ENCODE results near the gene UBN1.

UBN1 gene, protein sequence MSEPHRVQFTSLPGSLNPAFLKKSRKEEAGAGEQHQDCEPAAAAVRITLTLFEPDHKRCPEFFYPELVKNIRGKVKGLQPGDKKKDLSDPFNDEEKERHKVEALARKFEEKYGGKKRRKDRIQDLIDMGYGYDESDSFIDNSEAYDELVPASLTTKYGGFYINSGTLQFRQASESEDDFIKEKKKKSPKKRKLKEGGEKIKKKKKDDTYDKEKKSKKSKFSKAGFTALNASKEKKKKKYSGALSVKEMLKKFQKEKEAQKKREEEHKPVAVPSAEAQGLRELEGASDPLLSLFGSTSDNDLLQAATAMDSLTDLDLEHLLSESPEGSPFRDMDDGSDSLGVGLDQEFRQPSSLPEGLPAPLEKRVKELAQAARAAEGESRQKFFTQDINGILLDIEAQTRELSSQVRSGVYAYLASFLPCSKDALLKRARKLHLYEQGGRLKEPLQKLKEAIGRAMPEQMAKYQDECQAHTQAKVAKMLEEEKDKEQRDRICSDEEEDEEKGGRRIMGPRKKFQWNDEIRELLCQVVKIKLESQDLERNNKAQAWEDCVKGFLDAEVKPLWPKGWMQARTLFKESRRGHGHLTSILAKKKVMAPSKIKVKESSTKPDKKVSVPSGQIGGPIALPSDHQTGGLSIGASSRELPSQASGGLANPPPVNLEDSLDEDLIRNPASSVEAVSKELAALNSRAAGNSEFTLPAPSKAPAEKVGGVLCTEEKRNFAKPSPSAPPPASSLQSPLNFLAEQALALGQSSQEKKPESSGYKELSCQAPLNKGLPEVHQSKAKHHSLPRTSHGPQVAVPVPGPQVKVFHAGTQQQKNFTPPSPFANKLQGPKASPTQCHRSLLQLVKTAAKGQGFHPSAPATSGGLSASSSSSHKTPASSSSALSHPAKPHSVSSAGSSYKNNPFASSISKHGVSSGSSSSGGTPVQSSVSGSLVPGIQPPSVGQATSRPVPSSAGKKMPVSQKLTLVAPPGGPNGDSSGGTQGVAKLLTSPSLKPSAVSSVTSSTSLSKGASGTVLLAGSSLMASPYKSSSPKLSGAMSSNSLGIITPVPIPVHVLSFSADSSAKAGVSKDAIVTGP (N-terminal part only)

GRCh38 chr16:4846901-4847773, at the start of gene UBN1, which contains the start of gene GLYR1:
TSS of gene UBN1 (plus strand) at chr16:4847481. CDS start at chr16:4852918, 5,437 bp downstream.
TSS of gene GLYR1 (minus strand) at chr16:4847288. CDS start at chr16:4847265, 23 bp downstream.
- in situ Hi-C loops (cut with MboI; ENCODE audit: low sequenced_read_pairs), result no loop called here
- H3K4me1 ChIP-seq, result peaks cover 23% of the 10 kb centered on the region
- DNase-seq (ENCODE audit: low spot score in 2 of 2), result peak; percentile 96 to 100
- no peaks in the 10 kb centered on the region for H3K9me3 ChIP-seq
- H3K27me3 ChIP-seq (ENCODE audit: low read depth), result no peaks in the 10 kb centered on the region
- peak within 1 kb of the TSS; percentile 98 for H3K4me3 ChIP-seq
- peaks cover 33% of the 10 kb centered on the region for H3K36me3 ChIP-seq (replicated peaks)

- Histone ChIP-seq H3K4me1 (peaks cover 4% of the 10 kb centered on the region; the same call in 1 of the 2 replicates), H3K36me3 (replicated peaks) (0 out of 2 replicates have a peak, but pooled peaks cover 3% of the 10 kb centered on the region), H3K9me3 (no peaks in the 10 kb centered on the region), H3K27me3 (ENCODE audit: low read depth) (no peaks in the 10 kb centered on the region), H3K4me3 (no peak overlapping the region)
- no peak for DNase-seq (ENCODE audit: low spot score in 2 of 2)
- in situ Hi-C loops (cut with MboI; ENCODE audit: low sequenced_read_pairs), result no loop called here
Measured at GRCh38 chr16:4797805-4798252, 49.5 kb upstream of the UBN1 start.

DNA sequence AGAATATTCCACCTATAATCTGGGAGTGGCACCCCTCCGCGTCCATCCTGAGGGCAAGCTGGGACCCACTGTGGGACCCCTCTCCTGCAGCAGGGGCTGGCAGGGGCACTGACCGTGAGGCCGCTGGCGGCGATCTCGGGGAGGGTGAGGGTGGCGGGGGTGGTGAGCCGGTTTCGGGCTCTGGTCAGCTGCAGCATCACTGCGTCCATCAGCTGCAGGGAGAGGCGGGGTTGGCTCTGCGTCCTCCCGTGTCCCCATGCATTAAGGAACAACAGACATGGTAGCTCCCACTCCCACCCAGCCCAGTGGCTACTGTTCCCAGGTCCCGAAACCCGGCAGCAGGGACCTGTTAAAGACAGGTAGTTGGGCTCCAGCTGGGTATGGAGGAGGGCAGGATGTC, 48.8 kb upstream of the UBN1 start:
- no peak overlapping the region for H3K4me3 ChIP-seq
- 0 out of 2 replicates have a peak, but pooled peaks cover 3% of the 10 kb centered on the region for H3K36me3 ChIP-seq (replicated peaks)
- in situ Hi-C loops (cut with MboI; ENCODE audit: low sequenced_read_pairs), result no loop called here
- H3K4me1 ChIP-seq, result peaks cover 8% of the 10 kb centered on the region
- H3K9me3 ChIP-seq, result no peaks in the 10 kb centered on the region
- no peaks in the 10 kb centered on the region for H3K27me3 ChIP-seq (ENCODE audit: low read depth)
- no peak for DNase-seq (ENCODE audit: low spot score in 2 of 2)

GRCh38 chr16:4799171-4799855, 48.0 kb upstream of the UBN1 start:
- in situ Hi-C loops (cut with MboI; ENCODE audit: low sequenced_read_pairs), result no loop called here
- H3K27me3 ChIP-seq (ENCODE audit: low read depth), result no peaks in the 10 kb centered on the region

DNA sequence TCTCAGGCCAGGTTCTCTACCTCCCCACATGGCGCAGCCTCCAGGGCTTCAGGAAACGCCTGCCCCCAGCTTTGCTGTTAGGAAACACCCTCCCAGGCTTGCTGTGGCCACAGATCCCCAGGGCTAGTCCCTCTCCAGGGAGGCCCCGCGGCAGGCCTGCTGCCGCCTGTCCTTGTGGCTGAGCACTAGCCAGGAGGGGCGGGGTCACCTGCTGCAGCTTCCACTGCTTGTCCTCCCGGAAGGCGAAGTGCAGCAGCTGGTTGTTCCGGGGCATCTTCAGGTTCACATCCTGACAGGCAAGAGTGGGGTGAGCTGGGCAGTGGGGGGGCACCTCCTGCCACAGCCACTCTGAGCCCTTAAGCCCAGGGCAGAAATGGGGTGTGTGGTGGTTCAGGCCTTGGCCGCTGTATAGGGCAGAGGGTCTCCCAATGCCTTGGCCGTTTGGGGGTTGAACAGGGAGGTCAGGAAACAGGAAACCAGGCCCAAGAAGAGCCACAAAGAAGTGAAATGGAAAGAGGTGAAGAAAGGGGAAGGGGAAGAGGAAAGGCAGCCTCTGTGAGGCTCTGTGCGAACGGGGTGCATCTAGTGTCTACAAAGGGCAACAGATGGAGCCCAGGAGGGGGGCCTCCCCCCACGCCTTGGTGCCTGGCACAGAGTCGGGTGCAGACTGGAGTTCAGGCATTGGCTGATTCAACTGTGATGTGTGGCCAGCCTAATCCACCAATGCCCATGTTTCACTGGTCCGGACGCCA, 46.8 kb upstream of the UBN1 start:
- Histone ChIP-seq H3K9me3 (no peaks in the 10 kb centered on the region), H3K4me1 (peaks cover 12% of the 10 kb centered on the region), H3K4me3 (no peak overlapping the region), H3K36me3 (replicated peaks) (peaks cover 18% of the 10 kb centered on the region), H3K27me3 (ENCODE audit: low read depth) (no peaks in the 10 kb centered on the region)
- in situ Hi-C loops (cut with MboI; ENCODE audit: low sequenced_read_pairs), result no loop called here
- DNase-seq (ENCODE audit: low spot score in 2 of 2), result peak in 1 of 2 experiments; percentile 28

More at GRCh38 chr16:4799171-4799855, 48.0 kb upstream of the UBN1 start:
- no peak for DNase-seq (ENCODE audit: low spot score in 2 of 2)
- Histone ChIP-seq H3K4me1 (peaks cover 12% of the 10 kb centered on the region), H3K9me3 (no peaks in the 10 kb centered on the region), H3K36me3 (replicated peaks) (peaks cover 8% of the 10 kb centered on the region), H3K4me3 (no peak overlapping the region)

GRCh38 chr16:4801051-4801961, 46.0 kb upstream of the UBN1 start:
- in situ Hi-C loops (cut with MboI; ENCODE audit: low sequenced_read_pairs), result no loop called here
- Histone ChIP-seq H3K36me3 (replicated peaks) (peaks cover 21% of the 10 kb centered on the region), H3K4me1 (peaks cover 12% of the 10 kb centered on the region), H3K27me3 (ENCODE audit: low read depth) (no peaks in the 10 kb centered on the region), H3K4me3 (peak overlapping the region; percentile 59), H3K9me3 (no peaks in the 10 kb centered on the region)
- no peak for DNase-seq (ENCODE audit: low spot score in 2 of 2)

- peak within 1 kb of the TSS; percentile 59 for H3K4me3 ChIP-seq
- peaks cover 12% of the 10 kb centered on the region for H3K4me1 ChIP-seq
- peak; percentile 77 to 91 for DNase-seq (ENCODE audit: low spot score in 2 of 2)
- in situ Hi-C loops (cut with MboI; ENCODE audit: low sequenced_read_pairs), result no loop called here
- peaks cover 22% of the 10 kb centered on the region for H3K36me3 ChIP-seq (replicated peaks)
- H3K27me3 ChIP-seq (ENCODE audit: low read depth), result no peaks in the 10 kb centered on the region
- H3K9me3 ChIP-seq, result no peaks in the 10 kb centered on the region
Measured at GRCh38 chr16:4801962-4802658, 45.2 kb upstream of the UBN1 start, which contains the start of gene ROGDI. TSS of gene ROGDI (minus strand) at chr16:4802633. CDS start at chr16:4802571, 62 bp downstream.

GRCh38 chr16:4802659-4803287, 44.5 kb upstream of the UBN1 start:
- in situ Hi-C loops (cut with MboI; ENCODE audit: low sequenced_read_pairs), result no loop called here
- Histone ChIP-seq H3K36me3 (replicated peaks) (peaks cover 29% of the 10 kb centered on the region), H3K27me3 (ENCODE audit: low read depth) (no peaks in the 10 kb centered on the region), H3K9me3 (no peaks in the 10 kb centered on the region), H3K4me3 (peak overlapping the region; percentile 59), H3K4me1 (peaks cover 12% of the 10 kb centered on the region)
- DNase-seq (ENCODE audit: low spot score in 2 of 2), result peak; percentile 94 to 95

DNA sequence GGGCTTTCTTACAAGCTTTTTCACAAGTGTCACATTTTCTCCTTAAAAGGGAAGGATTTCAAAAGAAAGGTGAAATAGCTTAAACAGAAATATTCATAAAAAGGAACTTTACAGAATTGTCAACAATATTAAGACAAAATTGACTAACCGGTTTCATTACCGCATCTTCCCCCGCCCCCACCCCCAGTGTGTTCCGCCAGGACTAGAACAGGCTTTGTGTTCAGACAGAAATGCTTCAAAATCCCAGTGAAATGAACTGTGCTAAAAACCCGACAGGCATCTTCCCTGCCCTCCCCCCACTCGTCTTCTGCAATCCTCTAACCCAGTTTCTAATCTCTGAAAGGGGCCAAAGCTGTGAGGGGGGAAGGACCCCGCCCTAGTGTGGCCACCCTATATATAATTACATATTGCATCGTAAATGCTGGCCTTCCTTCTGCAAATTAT, 43.9 kb upstream of the UBN1 start:
- Histone ChIP-seq H3K27me3 (ENCODE audit: low read depth) (no peaks in the 10 kb centered on the region), H3K4me1 (peaks cover 12% of the 10 kb centered on the region), H3K9me3 (no peaks in the 10 kb centered on the region), H3K36me3 (replicated peaks) (peaks cover 34% of the 10 kb centered on the region), H3K4me3 (peak overlapping the region; percentile 59)
- no peak for DNase-seq (ENCODE audit: low spot score in 2 of 2)
- in situ Hi-C loops (cut with MboI; ENCODE audit: low sequenced_read_pairs), result no loop called here

All from HAP-1 (cell line).